ENCODE results near the gene CNIH3. TPM values are rescaled to one million over a fixed set of nuclear protein-coding genes. Genes with fewer than 3 reads are reported as not detected.

CNIH3 gene
- total RNA-seq, 1 donor from 2014 or later = 5.3 TPM

GRCh38 chr1:224774378-224774777 is 158.3 kb downstream of the CNIH3 start:
- DNase-seq (ENCODE audit: low spot score) = no peak

GRCh38 chr1:224777180-224777579 is 161.1 kb downstream of the CNIH3 start:
- no peak for DNase-seq (ENCODE audit: low spot score)

GRCh38 chr1:224779536-224779935 is 163.4 kb downstream of the CNIH3 start:
- DNase-seq (ENCODE audit: low spot score) = no peak

- DNase-seq (ENCODE audit: low spot score) = no peak
These were observed 164.6 kb downstream of the CNIH3 start for GRCh38 chr1:224780736-224781135.

GRCh38 chr1:224781800-224782199 is 165.7 kb downstream of the CNIH3 start:
- DNase-seq (ENCODE audit: low spot score) = no peak

- DNase-seq (ENCODE audit: low spot score) = no peak
These were observed 166.3 kb downstream of the CNIH3 start for GRCh38 chr1:224782281-224783000.

DNA sequence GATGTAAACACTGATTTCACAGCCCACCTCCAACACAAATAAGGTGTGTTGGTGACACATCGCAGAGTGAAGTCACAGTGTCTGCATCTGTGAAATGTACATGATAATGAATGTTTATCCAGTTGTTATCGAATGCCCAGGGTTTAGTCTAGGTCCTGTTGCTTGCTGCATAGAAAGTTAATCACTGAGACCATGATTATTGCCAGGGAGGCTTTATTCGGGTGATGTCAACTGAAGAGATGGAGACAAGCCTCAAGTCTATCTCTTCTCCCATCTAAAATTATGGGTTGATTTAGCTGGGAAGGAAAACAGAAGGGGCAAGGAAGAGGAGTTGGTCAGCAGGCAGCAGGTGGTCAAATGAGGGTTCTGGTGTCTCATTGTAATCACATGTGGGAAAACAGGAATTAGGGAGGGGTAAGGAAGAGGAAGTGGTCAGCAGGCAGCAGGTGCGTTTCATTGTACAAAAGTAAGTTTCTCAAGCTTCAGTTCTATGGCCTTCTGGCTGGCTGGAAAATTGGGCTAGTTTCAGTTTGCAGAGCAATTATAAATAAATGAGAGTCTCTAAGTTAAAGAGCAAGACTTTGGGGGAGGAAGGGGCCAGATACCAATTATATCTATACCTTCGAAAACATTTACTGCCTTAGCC is 167.0 kb downstream of the CNIH3 start:
- DNase-seq (ENCODE audit: low spot score) = no peak

DNA sequence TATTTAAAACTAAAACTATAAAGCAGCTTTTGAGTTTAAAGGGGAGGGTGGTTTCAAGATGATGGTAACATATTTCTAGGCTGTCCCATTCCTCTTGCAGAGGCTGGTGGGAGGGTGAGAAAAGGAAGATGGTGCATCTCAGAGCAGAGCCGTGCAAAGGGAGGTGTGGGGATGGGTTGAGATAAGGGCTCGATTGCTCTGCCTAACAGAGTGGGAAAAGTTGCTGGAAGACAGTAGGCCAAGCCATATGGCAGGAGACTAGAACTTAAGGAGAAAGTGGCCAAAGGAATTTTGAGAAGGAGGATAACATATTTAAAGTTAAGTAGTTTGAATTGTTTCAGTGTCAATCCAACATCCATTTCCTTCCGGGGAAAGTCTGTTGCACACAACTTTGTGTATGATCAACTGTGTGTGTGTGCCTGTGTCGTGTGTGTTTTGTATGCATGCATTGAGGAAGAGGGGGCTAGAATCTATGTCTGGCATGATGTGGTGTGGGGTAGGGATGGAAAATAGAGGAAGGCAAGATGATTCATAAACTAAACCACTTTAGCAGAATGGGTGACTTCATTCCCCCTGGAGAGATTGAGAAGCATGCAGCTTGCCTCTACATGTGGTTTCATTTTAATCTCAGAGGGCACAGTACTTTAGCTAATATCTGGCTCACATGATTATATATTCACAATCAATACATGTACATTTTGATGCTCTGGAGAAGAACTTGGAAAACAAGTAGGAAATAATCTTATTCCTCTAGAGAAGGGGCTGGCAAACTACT is 168.3 kb downstream of the CNIH3 start:
- no peak for DNase-seq (ENCODE audit: low spot score)

DNA sequence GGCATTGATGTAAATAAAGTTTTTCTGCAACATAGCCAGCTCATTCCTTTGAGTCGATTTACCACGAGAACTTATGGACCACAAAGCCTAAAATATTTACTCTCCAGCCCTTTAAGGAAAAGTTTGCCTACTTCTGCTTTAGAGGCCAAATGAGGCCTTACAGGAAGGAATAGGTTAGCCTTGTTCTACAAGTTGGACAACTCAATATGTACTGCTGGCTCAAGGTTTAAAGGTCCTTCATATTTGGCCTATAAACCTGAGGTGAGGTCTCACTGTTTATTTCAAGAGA is 168.9 kb downstream of the CNIH3 start:
- no peak for DNase-seq (ENCODE audit: low spot score)

DNA sequence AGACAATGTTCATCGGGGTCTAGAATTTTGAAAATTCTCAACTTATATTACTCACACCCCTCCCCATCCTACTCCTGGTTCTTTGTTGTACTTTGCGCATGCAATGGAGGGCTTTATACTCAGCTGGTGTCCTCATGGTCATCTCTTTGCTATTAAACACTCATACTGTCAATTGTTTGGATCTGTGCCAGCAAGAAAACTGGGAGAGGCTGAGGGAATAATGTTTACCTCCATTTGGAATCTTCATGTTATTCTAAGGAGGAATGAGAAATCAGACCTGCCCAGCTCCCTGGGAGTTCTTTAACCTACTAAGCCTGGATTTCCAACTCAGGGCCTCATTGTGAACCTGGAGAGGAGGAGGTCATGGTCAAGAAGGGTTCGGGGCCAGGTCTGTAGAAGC is 169.5 kb downstream of the CNIH3 start:
- no peak for DNase-seq (ENCODE audit: low spot score)

- DNase-seq (ENCODE audit: low spot score) = no peak
These were observed 170.6 kb downstream of the CNIH3 start for GRCh38 chr1:224786533-224787250.

- no peak for DNase-seq (ENCODE audit: low spot score)
These were observed 173.2 kb downstream of the CNIH3 start for GRCh38 chr1:224789311-224789710.

Other genes with a start within 250 kb of the CNIH3 start
- gene WDR26, start 181.5 kb upstream of the CNIH3 start, total RNA-seq = 79.5 TPM